ENCODE data around the gene ZSWIM6. TPM values are rescaled to one million over a fixed set of nuclear protein-coding genes. Genes with fewer than 3 reads are reported as not detected.

Gene ZSWIM6
- total RNA-seq, 6 experiments from 2014 or later: 2.8 to 7.2 (median 4.1) TPM

DNA sequence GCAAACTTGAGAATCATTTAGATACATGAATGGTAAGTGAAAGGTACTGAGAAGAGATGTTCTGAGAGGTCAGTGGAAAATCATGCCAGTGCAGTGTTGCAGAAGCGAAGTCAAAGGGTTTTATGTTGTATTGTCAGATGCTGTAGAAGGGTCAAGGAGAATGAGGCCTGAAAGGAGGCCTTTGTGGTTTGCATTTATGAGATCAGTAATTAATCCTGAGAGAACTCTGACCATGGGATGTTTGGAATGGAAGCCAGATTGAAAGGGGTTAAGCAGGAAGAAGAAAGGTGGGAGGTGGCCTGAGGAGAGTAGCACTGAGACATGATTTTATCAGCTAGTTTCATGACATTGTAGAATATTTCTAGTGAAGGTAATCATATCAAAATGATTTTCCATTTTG lies 97.8 kb downstream of the ZSWIM6 start:
- TF ChIP-seq, protein P1, sequence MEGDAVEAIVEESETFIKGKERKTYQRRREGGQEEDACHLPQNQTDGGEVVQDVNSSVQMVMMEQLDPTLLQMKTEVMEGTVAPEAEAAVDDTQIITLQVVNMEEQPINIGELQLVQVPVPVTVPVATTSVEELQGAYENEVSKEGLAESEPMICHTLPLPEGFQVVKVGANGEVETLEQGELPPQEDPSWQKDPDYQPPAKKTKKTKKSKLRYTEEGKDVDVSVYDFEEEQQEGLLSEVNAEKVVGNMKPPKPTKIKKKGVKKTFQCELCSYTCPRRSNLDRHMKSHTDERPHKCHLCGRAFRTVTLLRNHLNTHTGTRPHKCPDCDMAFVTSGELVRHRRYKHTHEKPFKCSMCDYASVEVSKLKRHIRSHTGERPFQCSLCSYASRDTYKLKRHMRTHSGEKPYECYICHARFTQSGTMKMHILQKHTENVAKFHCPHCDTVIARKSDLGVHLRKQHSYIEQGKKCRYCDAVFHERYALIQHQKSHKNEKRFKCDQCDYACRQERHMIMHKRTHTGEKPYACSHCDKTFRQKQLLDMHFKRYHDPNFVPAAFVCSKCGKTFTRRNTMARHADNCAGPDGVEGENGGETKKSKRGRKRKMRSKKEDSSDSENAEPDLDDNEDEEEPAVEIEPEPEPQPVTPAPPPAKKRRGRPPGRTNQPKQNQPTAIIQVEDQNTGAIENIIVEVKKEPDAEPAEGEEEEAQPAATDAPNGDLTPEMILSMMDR (IDR thresholded peaks at IDR 0.05): no peak
- TF ChIP-seq POLR2A (IDR thresholded peaks at IDR 0.05): no peak
- intact Hi-C loops (cut with DNase I): no loop called here
- Histone ChIP-seq H3K27ac (no peak overlapping the region), H3K36me3 (no peaks in the 10 kb centered on the region), H3K4me3 (no peak overlapping the region), H3K4me1 (peaks cover 0 to 11% (median 3%) of the 10 kb centered on the region in 4 donors), H3K27me3 (no peaks in the 10 kb centered on the region), H3K9me3 (no peaks in the 10 kb centered on the region)
- DNase-seq (no peak), ATAC-seq (no peak)
- 83% methylated on average over 1 of the region's 1 CpG for WGBS (ENCODE audit: insufficient coverage, low coverage, low lambda C conversion rate, missing lambda C conversion rate)

DNA sequence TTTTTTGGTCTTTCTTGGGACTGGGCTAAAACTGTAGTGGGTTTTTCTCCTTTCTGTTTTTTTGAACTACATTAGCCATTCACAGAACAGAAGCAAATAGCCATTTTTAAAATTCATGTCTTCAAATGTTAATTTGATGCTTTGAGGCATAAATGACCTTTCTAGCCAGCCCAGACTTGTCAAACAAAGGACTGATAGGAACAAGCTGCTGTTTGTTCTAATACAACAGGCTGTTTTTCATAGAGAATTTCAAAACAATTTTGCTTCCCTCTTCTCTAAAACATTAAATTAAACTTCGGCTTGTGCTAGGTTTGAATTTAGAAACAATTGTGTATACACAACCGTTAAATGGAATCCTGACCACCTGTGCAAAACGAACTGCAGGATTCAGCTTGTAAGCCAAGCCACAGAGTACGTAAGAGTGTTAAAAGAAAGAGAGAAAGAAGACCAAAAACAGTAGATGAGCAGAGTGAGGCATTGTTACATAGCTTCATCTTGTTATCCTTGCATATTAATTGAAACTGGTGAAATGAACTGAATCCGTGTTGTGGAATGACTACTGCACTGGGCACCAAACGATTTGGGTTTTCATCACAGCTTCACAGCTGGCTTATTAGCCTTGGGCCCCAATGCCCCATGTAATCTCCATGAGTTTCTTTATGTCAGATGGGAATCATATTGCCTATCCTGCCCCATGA lies 100.0 kb downstream of the ZSWIM6 start:
- TF ChIP-seq, protein P1 (IDR thresholded peaks at IDR 0.05): no peak
- no peak for TF ChIP-seq POLR2A (IDR thresholded peaks at IDR 0.05)
- intact Hi-C loops (cut with DNase I): no loop called here
- 47% methylated on average over 6 of the region's 6 CpGs for WGBS (ENCODE audit: insufficient coverage, low coverage, low lambda C conversion rate, missing lambda C conversion rate)

DNA sequence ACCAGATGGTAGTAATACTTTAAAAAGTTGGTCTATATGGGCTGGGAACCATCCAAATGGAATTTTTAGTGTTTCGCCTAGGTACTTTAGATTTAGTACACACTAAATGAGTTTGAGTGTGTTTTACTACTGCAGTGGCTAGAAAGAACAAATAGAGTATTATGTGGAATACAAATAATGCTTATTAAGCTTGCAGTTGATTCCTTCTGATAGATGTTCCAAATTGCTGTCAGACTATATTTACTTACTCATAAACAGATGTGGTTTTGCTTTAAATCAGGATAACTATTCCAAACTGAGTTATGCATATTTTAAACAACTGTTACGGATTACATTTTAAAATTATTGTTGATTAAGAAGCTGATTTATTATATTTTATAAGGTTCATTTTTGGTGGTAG lies 103.3 kb downstream of the ZSWIM6 start:
- Histone ChIP-seq H3K36me3 (no peaks in the 10 kb centered on the region), H3K9me3 (no peaks in the 10 kb centered on the region), H3K4me1 (peaks cover 0 to 14% (median 0%) of the 10 kb centered on the region in 4 donors), H3K27me3 (no peaks in the 10 kb centered on the region), H3K4me3 (no peak overlapping the region), H3K27ac (no peak overlapping the region)
- ATAC-seq (no peak), DNase-seq (no peak)
- 77% methylated on average over 2 of the region's 2 CpGs for WGBS (ENCODE audit: insufficient coverage, low coverage, low lambda C conversion rate, missing lambda C conversion rate)
- intact Hi-C loops (cut with DNase I): no loop called here
- TF ChIP-seq, protein P1 (IDR thresholded peaks at IDR 0.05): no peak
- no peak for TF ChIP-seq POLR2A (IDR thresholded peaks at IDR 0.05)

More for the DNA sequence above, 100.0 kb downstream of the ZSWIM6 start:
- Histone ChIP-seq H3K27me3 (no peaks in the 10 kb centered on the region), H3K9me3 (no peaks in the 10 kb centered on the region), H3K4me1 (peaks cover 0 to 18% (median 3%) of the 10 kb centered on the region in 4 donors), H3K4me3 (no peak overlapping the region), H3K36me3 (no peaks in the 10 kb centered on the region), H3K27ac (no peak overlapping the region)
- no peak for ATAC-seq
- no peak for DNase-seq

DNA sequence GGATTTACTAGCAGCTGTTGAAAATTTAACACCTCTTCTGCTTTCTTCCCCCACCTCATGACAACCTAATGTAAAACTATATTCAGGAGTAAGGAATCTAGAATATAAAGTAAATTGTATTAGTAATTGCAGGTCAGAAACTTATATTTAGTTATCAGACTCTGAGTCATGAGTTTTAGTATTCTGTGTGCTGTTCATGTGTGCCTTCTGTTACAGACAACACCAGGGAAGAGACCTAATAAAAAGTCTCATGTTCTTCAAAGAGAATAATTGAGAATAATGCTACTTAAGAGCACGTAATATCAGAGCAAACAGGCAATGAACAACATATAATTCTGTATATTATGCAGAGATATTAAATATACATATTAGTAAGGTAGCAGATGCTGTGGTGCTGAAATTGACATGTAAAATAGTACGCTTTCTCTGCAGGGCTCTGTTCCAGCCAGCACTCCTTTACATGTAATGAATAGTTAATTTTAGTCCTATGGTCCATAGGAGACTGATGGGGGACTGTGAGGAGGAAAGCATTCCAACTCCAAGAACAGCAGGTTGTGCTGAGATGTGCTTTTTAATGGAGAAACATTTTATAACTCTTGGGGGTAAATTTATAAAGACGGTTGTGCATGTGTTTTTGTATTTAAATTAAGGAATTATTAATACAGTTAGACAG lies 106.4 kb downstream of the ZSWIM6 start:
- intact Hi-C loops (cut with DNase I): no loop called here
- Histone ChIP-seq H3K27me3 (no peaks in the 10 kb centered on the region), H3K27ac (no peak overlapping the region), H3K4me1 (peaks cover 0 to 7% (median 0%) of the 10 kb centered on the region in 4 donors), H3K9me3 (no peaks in the 10 kb centered on the region), H3K36me3 (no peaks in the 10 kb centered on the region), H3K4me3 (no peak overlapping the region)
- DNase-seq: no peak
- WGBS (ENCODE audit: insufficient coverage, low coverage, low lambda C conversion rate, missing lambda C conversion rate): 90% methylated on average over 3 of the region's 3 CpGs
- TF ChIP-seq POLR2A (IDR thresholded peaks at IDR 0.05): no peak
- TF ChIP-seq, protein P1 (IDR thresholded peaks at IDR 0.05): no peak
- ATAC-seq: no peak
